GM19372 (cell line): ENCODE results near the gene GOLT1A.

ENCODE experiments used
- ATAC-seq: cut with Tn5 transposase; IDR thresholded peaks from one replicate; pipeline ENCODE4 v1.9.1; 2021; ENCODE audit warnings: mild to moderate bottlenecking, low read depth, moderate library complexity; ENCODE audit not compliant: unreplicated experiment

GOLT1A gene

GRCh38 chr1:204221271-204221670 lies 7.5 kb upstream of the GOLT1A start:
- no peak for ATAC-seq

- ATAC-seq, result no peak
Measured at GRCh38 chr1:204219971-204220616, 6.3 kb upstream of the GOLT1A start.

- ATAC-seq, result no peak
Measured at GRCh38 chr1:204218552-204218951, 4.8 kb upstream of the GOLT1A start.

GRCh38 chr1:204217648-204218000 lies 3.8 kb upstream of the GOLT1A start:
- no peak for ATAC-seq

GRCh38 chr1:204216880-204217647 lies 3.3 kb upstream of the GOLT1A start:
- ATAC-seq, result no peak

- no peak for ATAC-seq
Measured at GRCh38 chr1:204216236-204216635, 2.4 kb upstream of the GOLT1A start.

- no peak for ATAC-seq
Measured at GRCh38 chr1:204212715-204213114, 1.1 kb downstream of the GOLT1A start.

- ATAC-seq, result no peak
Measured at GRCh38 chr1:204211046-204211445, 2.7 kb downstream of the GOLT1A start.

- ATAC-seq, result no peak
Measured at GRCh38 chr1:204207136-204207616, 6.6 kb downstream of the GOLT1A start.

- ATAC-seq, result no peak
Measured at GRCh38 chr1:204206121-204206520, 7.7 kb downstream of the GOLT1A start.

- no peak for ATAC-seq
Measured at GRCh38 chr1:204205486-204205885, 8.3 kb downstream of the GOLT1A start.

- ATAC-seq, result no peak
Measured at GRCh38 chr1:204204944-204205343, 8.8 kb downstream of the GOLT1A start.

- no peak for ATAC-seq
Measured at GRCh38 chr1:204203206-204203767, 10.5 kb downstream of the GOLT1A start.

- ATAC-seq, result no peak
Measured at GRCh38 chr1:204202481-204202880, 11.3 kb downstream of the GOLT1A start.

GRCh38 chr1:204201348-204202040 lies 12.3 kb downstream of the GOLT1A start:
- ATAC-seq, result no peak

GRCh38 chr1:204199579-204199978 lies 14.2 kb downstream of the GOLT1A start:
- no peak for ATAC-seq

GRCh38 chr1:204198348-204199340 lies 15.1 kb downstream of the GOLT1A start:
- ATAC-seq, result no peak

GRCh38 chr1:204197068-204197467 lies 16.7 kb downstream of the GOLT1A start:
- ATAC-seq, result no peak

GRCh38 chr1:204196068-204196795 lies 17.6 kb downstream of the GOLT1A start, which contains the start of gene KISS1:
TSS of gene KISS1 (minus strand) at chr1:204196491. CDS start at chr1:204192876, 3,615 bp downstream.
- no peak for ATAC-seq
